SH-SY5Y (cell line): ENCODE measurements around the gene ZEB2.

Experiments used
- GATA2 ChIP-seq: IDR thresholded peaks from 2 replicates; pipeline ENCODE4 v1.6.1; 2011; ENCODE audit warnings: mild to moderate bottlenecking, low read depth, low read length
- GATA3 ChIP-seq: IDR thresholded peaks from 2 replicates; pipeline ENCODE4 v1.6.1; 2011; ENCODE audit warnings: low read depth, mild to moderate bottlenecking, low read length, moderate library complexity

GRCh38 chr2:144421606-144422510 lies 98.1 kb downstream of the ZEB2 start:
- TF ChIP-seq GATA2: no peak
- no peak for TF ChIP-seq GATA3
